NCI-H2107 treated with DMSO at 0.1 percent for 48 hours (cell line): Measurements from ENCODE around the gene CEACAM1.
"Not testable (repeated sequence)": the region's sequence is repeated elsewhere in the genome, so short reads cannot be mapped to it uniquely, and the experiment has no call there.

ENCODE experiments used
- DNase-seq: peaks from one replicate; lab custom pipeline; 2025; ENCODE audit not compliant: unreplicated experiment; lab: John Stamatoyannopoulos, UW

CEACAM1 gene

GRCh38 chr19:42549067-42549466 is 20.8 kb upstream of the CEACAM1 start:
- not testable (repeated sequence) for DNase-seq

GRCh38 chr19:42548552-42548951 is 20.3 kb upstream of the CEACAM1 start:
- DNase-seq, result no peak

- no peak for DNase-seq
These were observed 19.6 kb upstream of the CEACAM1 start for GRCh38 chr19:42547929-42548328.

DNA sequence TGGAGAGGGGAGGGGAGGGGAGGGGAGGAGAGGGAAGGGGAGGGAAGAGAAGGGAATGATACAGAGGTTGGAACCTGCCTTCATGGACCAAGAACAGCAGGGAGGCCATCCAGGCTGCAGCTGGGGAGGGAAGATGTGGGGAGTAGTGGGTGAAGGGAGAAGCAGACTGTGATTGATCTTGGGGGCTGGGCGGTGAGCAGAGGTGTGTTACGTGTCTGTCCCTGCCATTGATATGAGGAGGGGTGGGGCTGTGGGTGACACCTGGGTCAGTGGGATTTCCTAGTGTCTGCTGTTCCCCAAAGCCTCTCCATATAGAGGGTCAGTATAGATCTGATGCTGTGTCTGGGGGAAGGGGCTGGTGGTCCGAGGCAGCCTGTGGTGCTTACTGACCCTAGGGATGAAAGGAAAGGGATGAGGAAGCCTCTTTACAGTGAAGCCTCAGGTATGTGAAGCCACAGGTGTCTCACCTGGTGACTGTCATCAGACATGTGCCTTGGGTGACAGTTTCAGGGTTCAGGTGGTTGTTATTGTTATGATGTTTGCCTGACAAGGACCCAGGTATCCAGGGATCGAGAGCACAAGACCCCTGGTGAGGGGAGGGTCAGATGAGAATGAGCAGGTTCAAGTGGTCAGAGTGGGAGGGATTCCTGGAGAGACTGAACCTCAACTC is 18.7 kb upstream of the CEACAM1 start:
- DNase-seq, result no peak

DNA sequence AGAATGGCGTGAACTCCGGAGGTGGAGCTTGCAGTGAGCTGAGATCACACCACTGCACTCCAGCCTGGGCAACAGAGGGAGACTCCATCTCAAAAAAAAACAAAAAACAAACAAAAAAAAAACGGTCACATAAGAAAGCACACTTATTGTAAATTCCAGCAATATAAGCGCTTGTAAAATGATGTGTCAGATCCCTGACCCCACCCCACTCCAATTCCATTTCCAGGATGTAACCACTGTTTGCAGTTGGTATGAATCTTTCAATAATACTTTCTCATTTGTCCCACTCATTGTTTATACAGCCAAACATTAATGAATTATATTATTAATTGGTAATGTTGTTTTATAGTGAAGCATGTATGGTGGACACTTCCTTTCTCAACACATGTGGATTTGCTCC is 15.9 kb upstream of the CEACAM1 start:
- no peak for DNase-seq

DNA sequence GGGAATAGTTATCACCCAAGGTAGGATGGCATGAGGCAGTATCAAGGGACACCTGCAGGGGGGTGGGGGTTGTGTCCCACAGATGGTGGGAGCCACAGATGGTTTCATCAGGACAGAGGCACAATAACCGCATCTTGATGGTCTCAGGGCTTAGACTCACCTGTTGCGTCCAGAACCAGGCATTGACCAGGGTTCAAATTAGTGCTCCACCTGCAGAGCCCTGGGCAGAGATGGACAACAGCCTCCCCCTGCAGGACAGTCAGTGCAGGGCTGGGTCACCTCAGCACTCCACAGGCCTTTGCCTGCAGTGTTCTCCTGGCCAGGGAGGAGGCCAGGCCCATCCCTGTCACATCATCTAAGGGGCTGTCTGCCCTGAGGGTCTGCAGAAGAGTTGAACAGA is 14.5 kb upstream of the CEACAM1 start:
- no peak for DNase-seq

DNA sequence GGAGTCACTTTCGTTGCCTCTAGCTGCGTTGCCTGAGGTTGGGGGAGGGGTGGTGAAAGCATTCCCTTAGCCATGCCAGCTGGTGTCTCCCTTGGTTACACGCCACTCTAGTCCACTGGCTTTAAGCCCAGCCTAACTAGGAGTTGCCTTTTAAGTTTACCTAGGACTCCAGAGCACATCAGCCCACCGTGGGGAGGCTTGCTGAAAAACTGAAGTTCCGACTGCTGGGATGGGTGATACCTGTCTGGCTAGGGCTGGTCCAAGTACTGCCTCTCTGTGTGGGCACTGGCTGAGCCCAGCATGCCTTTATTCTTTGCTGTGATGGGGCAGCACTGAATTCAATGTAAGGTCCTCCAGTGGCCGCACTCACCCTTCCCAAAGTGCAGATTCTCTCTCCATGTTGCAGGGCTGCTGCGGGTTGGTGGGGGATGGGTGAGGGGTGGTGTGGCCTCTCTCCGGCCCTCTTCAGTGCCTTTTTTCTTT is 11.8 kb upstream of the CEACAM1 start:
- peak; percentile 1 for DNase-seq

DNA sequence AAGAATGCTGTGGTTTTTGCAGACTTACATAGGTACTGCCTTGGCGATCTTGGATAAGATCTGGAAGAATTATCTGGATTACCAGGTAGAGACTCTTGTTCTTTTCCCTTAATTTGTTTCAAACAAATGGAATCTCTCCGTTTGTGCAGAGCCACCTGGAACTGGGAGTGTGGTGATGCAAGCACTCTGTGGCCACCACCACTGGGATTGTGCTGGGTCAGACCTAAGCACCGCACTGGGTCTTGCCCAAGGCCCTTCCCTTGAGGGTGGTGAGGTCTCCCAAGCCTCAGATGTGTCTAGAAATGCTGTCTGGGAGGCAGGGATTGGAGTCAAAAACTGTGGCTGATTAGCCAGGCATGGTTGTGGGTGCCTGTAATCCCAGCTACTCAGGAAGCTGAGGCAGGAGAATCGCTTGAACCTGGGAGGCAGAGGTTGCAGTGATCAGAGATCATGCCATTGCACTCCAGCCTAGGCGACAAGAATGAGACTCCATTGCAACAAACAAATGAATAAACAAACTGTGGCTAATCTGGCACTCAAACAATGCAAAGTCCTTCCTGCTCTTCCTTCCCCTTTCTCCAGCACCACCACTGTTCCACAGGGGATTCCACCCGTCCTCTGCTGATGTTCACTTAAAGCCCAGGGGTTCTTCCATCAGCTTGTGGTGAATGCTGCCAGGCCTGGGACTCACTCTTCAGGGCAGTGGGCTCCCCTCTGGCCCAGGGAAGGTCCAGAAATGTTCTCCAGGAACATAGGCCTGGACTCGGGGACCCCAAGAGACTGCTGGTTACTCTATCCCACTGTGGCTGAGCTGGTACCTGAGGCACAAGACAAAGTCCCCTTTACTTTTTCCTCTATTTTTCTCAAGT is 10.8 kb upstream of the CEACAM1 start:
- DNase-seq, result no peak

- DNase-seq, result not testable (repeated sequence)
These were observed 7.0 kb upstream of the CEACAM1 start for GRCh38 chr19:42535276-42535675.

- DNase-seq, result no peak
These were observed 6.1 kb upstream of the CEACAM1 start for GRCh38 chr19:42534391-42534790.

GRCh38 chr19:42532891-42533290 is 4.6 kb upstream of the CEACAM1 start:
- DNase-seq, result no peak

GRCh38 chr19:42531313-42531712 is 3.0 kb upstream of the CEACAM1 start:
- no peak for DNase-seq

GRCh38 chr19:42529248-42529764 is 1.0 kb upstream of the CEACAM1 start:
- peak; percentile 17 for DNase-seq

GRCh38 chr19:42524943-42525342 is 3.3 kb downstream of the CEACAM1 start:
- DNase-seq, result no peak

- DNase-seq, result no peak
These were observed 4.0 kb downstream of the CEACAM1 start for GRCh38 chr19:42524250-42524649.

DNA sequence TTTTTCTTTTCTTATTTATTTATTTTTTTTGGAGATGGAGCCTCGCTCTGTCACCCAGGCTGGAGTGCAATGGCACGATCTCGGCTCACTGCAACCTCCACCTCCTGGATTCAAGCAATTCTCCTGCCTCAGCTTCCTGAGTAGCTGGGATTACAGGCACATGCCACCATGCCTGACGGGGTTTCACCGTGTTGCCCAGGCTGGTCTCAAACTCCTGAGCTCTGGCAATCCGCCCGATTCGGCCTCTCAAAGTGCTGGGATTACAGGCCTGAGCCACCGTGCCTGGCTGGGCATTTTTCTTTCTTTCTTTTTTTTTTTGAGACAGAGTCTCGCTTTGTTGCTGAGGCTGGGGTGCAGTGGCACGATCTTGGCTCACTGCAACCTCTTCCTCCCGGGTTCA is 6.0 kb downstream of the CEACAM1 start:
- DNase-seq, result not testable (repeated sequence)

GRCh38 chr19:42521346-42522030 is 6.8 kb downstream of the CEACAM1 start:
- DNase-seq, result no peak

DNA sequence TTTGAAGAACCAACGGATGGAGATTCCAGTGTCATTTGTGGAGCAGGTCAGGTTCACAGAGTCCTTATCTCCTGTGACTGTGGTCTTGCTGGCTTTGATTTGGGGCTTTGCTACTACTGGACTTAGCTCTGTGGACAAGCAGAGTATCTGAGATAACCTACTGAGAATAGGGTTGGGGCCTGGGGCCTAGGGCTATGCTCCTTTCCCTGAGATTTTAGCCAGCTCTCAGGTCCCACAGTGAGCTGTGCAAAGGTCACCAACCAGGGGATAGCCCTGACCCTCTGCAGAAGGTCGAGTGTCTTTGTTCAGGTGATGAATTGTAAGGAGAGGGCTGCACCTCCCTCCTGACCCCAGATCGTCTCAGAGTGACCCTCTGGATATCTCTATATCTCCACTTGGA is 9.2 kb downstream of the CEACAM1 start:
- DNase-seq, result no peak

DNA sequence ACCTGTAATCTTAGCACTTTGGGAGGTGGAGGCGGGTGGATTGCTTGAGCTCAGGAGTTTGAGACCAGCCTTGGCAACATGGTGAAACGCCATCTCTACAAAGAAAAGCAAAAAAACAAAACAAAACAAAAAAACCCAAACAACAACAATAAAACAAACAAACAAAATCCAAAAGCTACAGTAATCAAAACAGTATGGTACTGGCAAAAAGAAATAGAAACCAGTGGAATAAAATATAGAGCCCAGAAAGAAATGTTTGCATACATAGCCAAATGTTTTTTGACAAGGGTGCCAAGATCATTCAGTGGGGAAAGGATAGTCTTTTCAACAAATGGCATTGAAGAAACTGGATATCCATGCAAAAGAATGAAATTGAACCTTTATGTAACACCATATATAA is 11.5 kb downstream of the CEACAM1 start:
- no peak for DNase-seq

GRCh38 chr19:42515241-42515832 is 12.9 kb downstream of the CEACAM1 start:
- no peak for DNase-seq

GRCh38 chr19:42514449-42514848 is 13.8 kb downstream of the CEACAM1 start:
- DNase-seq, result no peak
